ENCODE data around the gene SPATC1L. TPM values are rescaled to one million over a fixed set of nuclear protein-coding genes. Genes with fewer than 3 reads are reported as not detected.

SPATC1L gene
- total and polyA plus RNA-seq, 2 of the 8 experiments (the other 6 are each of a cell fraction or from before 2014, with no cell fraction given): 24.9 to 50.0 TPM

GRCh38 chr21:46126309-46127238 lies 57.7 kb downstream of the SPATC1L start:
- peaks cover 7% of the 10 kb centered on the region; the same call in 1 of the 2 replicates for H3K23me2 ChIP-seq (ENCODE audit: low read depth, low read length)
- no peak overlapping the region for H3K14ac ChIP-seq (ENCODE audit: insufficient read length)
- H3K9me3 ChIP-seq (ENCODE audit: insufficient read depth in 2 of 2, low read depth in 1 of 2, low read length in 1 of 2): no peaks in the 10 kb centered on the region
- H2BK120ac ChIP-seq (replicated peaks; ENCODE audit: low read depth, low read length): no peak overlapping the region
- H4K91ac ChIP-seq (replicated peaks; ENCODE audit: insufficient read length, low read length): no peak overlapping the region
- H3K56ac ChIP-seq (replicated peaks; ENCODE audit: insufficient read length, low read depth, low read length): no peak overlapping the region
- H4K8ac ChIP-seq (ENCODE audit: extremely low read depth, insufficient read depth, low read length): no peak overlapping the region
- peaks cover 0 to 13% of the 10 kb centered on the region in 2 experiments for H4K20me1 ChIP-seq (replicated peaks in 1 of 2; ENCODE audit: control insufficient read depth in 1 of 2, insufficient read depth in 2 of 2, low read length in 2 of 2)
- peak in 1 of 2 experiments; percentile 39 for DNase-seq (ENCODE audit: low read depth in 1 of 2, low spot score in 2 of 2)
- FAIRE-seq: no peak
- peaks cover 0 to 7% (median 0%) of the 10 kb centered on the region in 4 experiments; a peak in 2 of 7 replicates for H3K4me1 ChIP-seq (replicated peaks in 1 of 4; ENCODE audit: control insufficient read depth in 3 of 4, insufficient read depth in 4 of 4, low read length in 3 of 4)
- H3K79me2 ChIP-seq (ENCODE audit: control insufficient read depth in 1 of 2, insufficient read depth in 2 of 2, low read length in 2 of 2): no peaks in the 10 kb centered on the region
- no peak overlapping the region for H3K4ac ChIP-seq (replicated peaks; ENCODE audit: insufficient read length, low read depth, low read length)
- H2BK12ac ChIP-seq (ENCODE audit: low read depth, low read length): no peak overlapping the region
- H3K79me1 ChIP-seq (ENCODE audit: low read depth, low read length): no peaks in the 10 kb centered on the region
- H2BK5ac ChIP-seq (ENCODE audit: low read depth, low read length): peak overlapping the region; percentile 24; the same call in 1 of the 2 replicates
- H2BK15ac ChIP-seq (ENCODE audit: low read length): no peak overlapping the region
- WGBS, 2 experiments (ENCODE audit: extremely low coverage in 1 of 2, insufficient coverage in 1 of 2, insufficient read length in 1 of 2, insufficient replicate concordance in 2 of 2, low coverage in 1 of 2, low lambda C conversion rate in 2 of 2, missing lambda C conversion rate in 1 of 2): 91% methylated on average over 25 of the region's 32 CpGs; no CpG with 5 or more reads in 1 of the 2 experiments
- no peak overlapping the region for H3K27ac ChIP-seq (ENCODE audit: low read depth, low read length)
- no peak overlapping the region for H3K9ac ChIP-seq (replicated peaks in 1 of 4; ENCODE audit: extremely low read depth in 1 of 4, low read depth in 3 of 4, low read length in 3 of 4)
- H2BK20ac ChIP-seq (ENCODE audit: low read length): no peak overlapping the region
- CTCF ChIA-PET (ENCODE audit: partially characterized antibody): interaction anchor here (0.6 to 1.4 kb wide), 3 partner anchors 14 to 156 kb away, joined by 3 to 4 read pairs (median 4); no protein-coding TSS in a partner anchor
- H3K36me3 ChIP-seq (ENCODE audit: control insufficient read depth in 2 of 4, insufficient read depth in 4 of 4, low read length in 3 of 4): peaks cover 2 to 21% (median 3%) of the 10 kb centered on the region in 4 experiments; a peak in 4 of 8 replicates
- no peak overlapping the region for H3K4me3 ChIP-seq (ENCODE audit: extremely low read depth in 1 of 4, insufficient read depth in 2 of 4, low read depth in 3 of 4, low read length in 4 of 4)
- H4K5ac ChIP-seq (ENCODE audit: insufficient read length, low read depth, low read length): no peak overlapping the region
- POLR2A ChIA-PET (ENCODE audit: partially characterized antibody): interaction anchor here (0.5 kb wide), 1 partner anchor 241 kb away, joined by 3 read pairs; no protein-coding TSS in a partner anchor
- no peak overlapping the region for H3K23ac ChIP-seq (ENCODE audit: insufficient read length)
- no peak overlapping the region for H3K4me2 ChIP-seq (ENCODE audit: insufficient read depth in 1 of 2, low read depth in 2 of 2, low read length in 2 of 2)
- no peaks in the 10 kb centered on the region for H3K27me3 ChIP-seq (replicated peaks in 1 of 4; ENCODE audit: control insufficient read depth in 3 of 4, extremely low read depth in 1 of 4, insufficient read depth in 3 of 4, low read length in 3 of 4)
- no peak overlapping the region for H3K18ac ChIP-seq (ENCODE audit: extremely low read depth, low read length)
- H2AFZ ChIP-seq (ENCODE audit: low read length): no peak overlapping the region
- no peak for TF ChIP-seq HDAC6 (IDR thresholded peaks at IDR 0.05; ENCODE audit: low read depth, low read length)
- TF ChIP-seq HDAC2 (IDR thresholded peaks at IDR 0.05; ENCODE audit: borderline replicate concordance in 1 of 2, low read depth in 2 of 2, low read length in 2 of 2): no peak
- TF ChIP-seq KDM5A (IDR thresholded peaks at IDR 0.05; ENCODE audit: low read length): no peak
- TF ChIP-seq EZH2 (IDR thresholded peaks at IDR 0.05; ENCODE audit: low read depth, low read length, severe bottlenecking): no peak
- TF ChIP-seq RBBP5 (IDR thresholded peaks at IDR 0.05; ENCODE audit: borderline replicate concordance, low read depth, low read length): no peak
- no peak overlapping the region for H2AK5ac ChIP-seq (ENCODE audit: low read depth, low read length)
